NCI-H526 (cell line): ENCODE measurements around the gene OR51L1.

ENCODE experiments used
- DNase-seq, 2 experiments: peaks; one replicate each; lab custom pipeline; 2025; lab: John Stamatoyannopoulos, UW

The OR51L1 gene

GRCh38 chr11:5046754-5047330 is 52.2 kb downstream of the OR51L1 start:
- DNase-seq, result no peak
